Liver (tissue), 3 donors: ENCODE results near the gene AKAP12.

ENCODE experiments used
- ATF3 ChIP-seq: IDR thresholded peaks from 2 replicates; pipeline ENCODE4 v1.6.1; 2016; ENCODE audit warnings: antibody characterized with exemption
- CTCF ChIP-seq: fragments of 150-350 bp; IDR thresholded peaks from 2 replicates; pipeline ENCODE4 v1.5.1; 2017; ENCODE audit warnings: improper control_type of control experiment, low read depth, low read length; ENCODE audit not compliant: missing input control
- FOXA1 ChIP-seq: IDR thresholded peaks from 2 replicates; pipeline ENCODE4 v1.6.1; 2016; ENCODE audit warnings: antibody characterized with exemption
- GABPA ChIP-seq, 2 donors: IDR thresholded peaks in 1 of 2; conservative IDR thresholded peaks in 1 of 2; 2 replicates each; pipeline ENCODE4 v1.6.1; 2016; ENCODE audit warnings: antibody characterized with exemption in 2 of 2, mild to moderate bottlenecking in 1 of 2, moderate library complexity in 1 of 2
- JUND ChIP-seq, 2 donors: IDR thresholded peaks; 2 replicates each; pipeline ENCODE4 v1.6.1; 2016; ENCODE audit warnings: antibody characterized with exemption in 2 of 2
- MAX ChIP-seq: IDR thresholded peaks from 2 replicates; pipeline ENCODE4 v1.6.1; 2016; ENCODE audit warnings: antibody characterized with exemption
- RAD21 ChIP-seq, 2 donors: IDR thresholded peaks; 2 replicates each; pipeline ENCODE4 v1.6.1; 2016; ENCODE audit warnings: antibody characterized with exemption in 2 of 2, mild to moderate bottlenecking in 2 of 2
- REST ChIP-seq: IDR thresholded peaks from 2 replicates; pipeline ENCODE4 v1.6.1; 2016; ENCODE audit warnings: antibody characterized with exemption, mild to moderate bottlenecking
- SP1 ChIP-seq: IDR thresholded peaks from 2 replicates; pipeline ENCODE4 v1.6.1; 2018; ENCODE audit warnings: antibody characterized with exemption, mild to moderate bottlenecking
- YY1 ChIP-seq: IDR thresholded peaks from 2 replicates; pipeline ENCODE4 v1.6.1; 2016; ENCODE audit warnings: antibody characterized with exemption, mild to moderate bottlenecking
- donor health status: healthy.
- donor health status: healthy.

GRCh38 chr6:151300267-151300991 lies 60.7 kb downstream of the AKAP12 start:
- TF ChIP-seq YY1, result no peak
- TF ChIP-seq GABPA (IDR thresholded peaks at IDR 0.05 in 1 of 2, conservative IDR thresholded peaks at IDR 0.05 in 1 of 2), result no peak
- TF ChIP-seq CTCF, result no peak
- TF ChIP-seq SP1, result no peak
- no peak for TF ChIP-seq REST
- TF ChIP-seq JUND (IDR thresholded peaks at IDR 0.05), result no peak
- no peak for TF ChIP-seq MAX
- TF ChIP-seq FOXA1, result no peak
- no peak for TF ChIP-seq ATF3
- no peak for TF ChIP-seq RAD21 (IDR thresholded peaks at IDR 0.05)
